Testis (tissue), 2 donors: ENCODE measurements around the gene KLHL14.

Source experiments
- CTCF ChIP-seq, 3 experiments: fragments of 450-650 bp in 2 of 3; fragments of 200-600 bp in 1 of 3; sonication (generic) in 1 of 3; IDR thresholded peaks; one replicate each; pipeline ENCODE4 v1.5.1; 2016 to 2019; ENCODE audit warnings: antibody characterized with exemption in 3 of 3, mild to moderate bottlenecking in 2 of 3, moderate library complexity in 1 of 3
- POLR2A ChIP-seq: fragments of 450-650 bp; IDR thresholded peaks from one replicate; pipeline ENCODE4 v1.6.1; 2017; ENCODE audit warnings: antibody characterized with exemption, mild to moderate bottlenecking, moderate library complexity

- TF ChIP-seq CTCF (IDR thresholded peaks at IDR 0.05) (no peak), POLR2A (no peak)
Observed at GRCh38 chr18:32672398-32672797, 100.4 kb downstream of the KLHL14 start.
